GM12878 (cell line): ENCODE measurements around the gene TRIM63. TPM values are rescaled to one million over a fixed set of nuclear protein-coding genes. Genes with fewer than 3 reads are reported as not detected.

Source experiments
- ATAC-seq: fragments of 200-7000 bp; cut with Tn5 transposase; 3 replicates; pipeline ENCODE4 v1.9.1; 2020; ENCODE audit warnings: mild to moderate bottlenecking, moderate library complexity
- BruUV-seq: library from RNA; stranded (reverse); fragments of 400-500 nt; replicated peaks from 2 replicates; lab custom pipeline; 2021; lab: Mats Ljungman, UMichigan
- CTCF ChIA-PET: fragments of 300-600 bp; sonication (Branson Sonifier 250); formaldehyde crosslinking; extraction: SDS; loops from one replicate; lab custom pipeline; 2021; ENCODE audit warnings: inconsistent platforms; lab: Yijun Ruan, JAX
- POLR2A ChIA-PET: fragments of 350-600 bp; formaldehyde crosslinking; extraction: SDS; loops from one replicate; lab custom pipeline; 2021; ENCODE audit warnings: inconsistent platforms; lab: Charles Lee
- RAD21 ChIA-PET: fragments of 300-600 bp; sonication (Branson Sonifier 250); formaldehyde crosslinking; loops from one replicate; lab custom pipeline; 2023; ENCODE audit warnings: antibody characterized with exemption; ENCODE audit not compliant: unreplicated experiment; lab: Charles Lee
- SMC1A ChIA-PET: fragments of 300-600 bp; sonication (Branson Sonifier 250); formaldehyde crosslinking; loops from one replicate; lab custom pipeline; 2023; ENCODE audit not compliant: unreplicated experiment, uncharacterized antibody; lab: Charles Lee
- DNase-seq: peaks from one replicate; pipeline ENCODE4 v3.0.0-alpha.2; 2011; ENCODE audit warnings: low read depth, low spot score
- FAIRE-seq: peaks from 3 replicates; lab custom pipeline; 2011; peaks lifted over from hg19 to GRCh38; lab: Jason Lieb, UNC
- H2AFZ ChIP-seq: 2 replicates; pipeline ENCODE4 v1.6.0; 2011; ENCODE audit warnings: low read depth, low read length, control low read depth; ENCODE audit not compliant: control insufficient read depth
- H3K27ac ChIP-seq: 2 replicates; pipeline ENCODE4 v1.5.1; 2011; ENCODE audit warnings: control low read depth; ENCODE audit not compliant: control insufficient read depth, insufficient read depth
- H3K27me3 ChIP-seq, 2 experiments: replicated peaks in 1 of 2; 2 replicates each; pipeline versions ENCODE4 v1.6.0 to v1.6.1; 2011; ENCODE audit warnings: low read length in 1 of 2; ENCODE audit not compliant: control insufficient read depth in 2 of 2, insufficient read depth in 2 of 2
- H3K36me3 ChIP-seq, 2 experiments: 2 replicates each; pipeline ENCODE4 v1.5.1; 2011; ENCODE audit warnings: low read length in 1 of 2; ENCODE audit not compliant: control insufficient read depth in 2 of 2, insufficient read depth in 2 of 2
- H3K4me1 ChIP-seq: 2 replicates; pipeline ENCODE4 v1.6.1; 2011; ENCODE audit warnings: mild to moderate bottlenecking, low read length, moderate library complexity, mixed read lengths; ENCODE audit not compliant: control insufficient read depth, insufficient read depth
- H3K4me2 ChIP-seq: 2 replicates; pipeline ENCODE4 v1.6.0; 2011; ENCODE audit warnings: control low read depth; ENCODE audit not compliant: control insufficient read depth, insufficient read depth
- H3K4me3 ChIP-seq: fragments of 200-600 bp; sonication (generic); 2 replicates; pipeline ENCODE4 v1.5.1; 2016
- H3K79me2 ChIP-seq: 2 replicates; pipeline ENCODE4 v1.6.0; 2011; ENCODE audit warnings: low read length; ENCODE audit not compliant: control insufficient read depth, insufficient read depth
- H3K9ac ChIP-seq: 2 replicates; pipeline ENCODE4 v1.8.0; 2011; ENCODE audit warnings: low read length, control low read depth, mixed read lengths; ENCODE audit not compliant: control insufficient read depth, insufficient read depth
- H3K9me3 ChIP-seq: replicated peaks from 3 replicates; pipeline ENCODE4 v1.5.1; 2011; ENCODE audit warnings: mild to moderate bottlenecking, low read length; ENCODE audit not compliant: control insufficient read depth, insufficient read depth
- H4K20me1 ChIP-seq: 2 replicates; pipeline ENCODE4 v1.6.0; 2011; ENCODE audit not compliant: control insufficient read depth, insufficient read depth
- BMI1 ChIP-seq: fragments of 450-650 bp; IDR thresholded peaks from 2 replicates; pipeline ENCODE4 v1.6.1; 2016; ENCODE audit warnings: mild to moderate bottlenecking, moderate library complexity, borderline replicate concordance
- CBX5 ChIP-seq: sonication (generic); IDR thresholded peaks from 2 replicates; pipeline ENCODE4 v1.6.1; 2016; ENCODE audit warnings: low read depth, moderate library complexity, mild to moderate bottlenecking, inconsistent platforms
- E2F8 ChIP-seq: fragments of 450-650 bp; IDR thresholded peaks from 2 replicates; pipeline ENCODE4 v1.6.1; 2018; ENCODE audit warnings: mild to moderate bottlenecking, low read depth, moderate library complexity; ENCODE audit not compliant: partially characterized antibody
- EGR1 ChIP-seq, 2 experiments: IDR thresholded peaks; 1 replicate in 1 of 2; 2 replicates in 1 of 2; pipeline ENCODE4 v1.6.1; 2011 to 2012; ENCODE audit warnings: low read depth in 2 of 2, low read length in 2 of 2, borderline replicate concordance in 1 of 2, mild to moderate bottlenecking in 1 of 2, moderate library complexity in 1 of 2
- EP300 ChIP-seq, 2 experiments: fragments of 150-350 bp in 1 of 2; IDR thresholded peaks; 2 replicates each; pipeline ENCODE4 v1.6.1; 2011 to 2012; ENCODE audit warnings: low read depth in 2 of 2, low read length in 2 of 2, borderline replicate concordance in 1 of 2, improper control_type of control experiment in 1 of 2, inconsistent platforms in 1 of 2; ENCODE audit not compliant: control insufficient read depth in 1 of 2
- ETV6 ChIP-seq, 2 experiments: fragments of 450-650 bp in 1 of 2; IDR thresholded peaks in 1 of 2; conservative IDR thresholded peaks in 1 of 2; 2 replicates each; pipeline ENCODE4 v1.6.1; 2014; ENCODE audit warnings: antibody characterized with exemption in 1 of 2, borderline replicate concordance in 1 of 2, low read depth in 1 of 2, mild to moderate bottlenecking in 1 of 2, moderate library complexity in 1 of 2
- MEF2A ChIP-seq: IDR thresholded peaks from 2 replicates; pipeline ENCODE4 v1.6.1; 2011; ENCODE audit warnings: low read depth, mild to moderate bottlenecking, low read length, moderate library complexity; ENCODE audit not compliant: insufficient read depth
- NR2F1 ChIP-seq: fragments of 450-650 bp; conservative IDR thresholded peaks from 2 replicates; pipeline ENCODE4 v1.6.1; 2017; ENCODE audit warnings: mild to moderate bottlenecking
- POLR2A ChIP-seq: IDR thresholded peaks from 2 replicates; pipeline ENCODE4 v1.6.1; 2011; ENCODE audit warnings: low read depth, mild to moderate bottlenecking, low read length
- POLR2AphosphoS5 ChIP-seq: IDR thresholded peaks from 2 replicates; pipeline ENCODE4 v1.6.1; 2011; ENCODE audit warnings: mild to moderate bottlenecking, low read length, inconsistent platforms
- POU2F2 ChIP-seq: IDR thresholded peaks from 3 replicates; pipeline ENCODE4 v1.6.1; 2011; ENCODE audit warnings: low read depth, mild to moderate bottlenecking, low read length, borderline replicate concordance
- RAD51 ChIP-seq: fragments of 450-650 bp; IDR thresholded peaks from 2 replicates; pipeline ENCODE4 v1.6.1; 2016; ENCODE audit warnings: moderate library complexity, mild to moderate bottlenecking, inconsistent platforms
- RBBP5 ChIP-seq: fragments of 200-600 bp; sonication (generic); conservative IDR thresholded peaks from 2 replicates; pipeline ENCODE4 v1.6.1; 2016
- RELA ChIP-seq: fragments of 450-650 bp; IDR thresholded peaks from 2 replicates; pipeline ENCODE4 v1.8.0; 2014; ENCODE audit warnings: borderline replicate concordance; ENCODE audit not compliant: partially characterized antibody
- SKIL ChIP-seq: fragments of 450-650 bp; IDR thresholded peaks from 2 replicates; pipeline ENCODE4 v1.6.1; 2017; ENCODE audit warnings: mild to moderate bottlenecking, low read depth, inconsistent platforms; ENCODE audit not compliant: poor library complexity, severe bottlenecking
- ZNF592 ChIP-seq: fragments of 450-650 bp; IDR thresholded peaks from 2 replicates; pipeline ENCODE4 v1.6.1; 2017; ENCODE audit warnings: mild to moderate bottlenecking, moderate library complexity
- WGBS: methylation state at CpG from one replicate; pipeline ENCODE4 v1.1.6; 2016; ENCODE audit warnings: low lambda C conversion rate; ENCODE audit not compliant: insufficient replicate concordance, insufficient coverage; ENCODE audit errors: missing lambda C conversion rate; 5-methylcytosine and 5-hydroxymethylcytosine counted together
- in situ Hi-C: fragments of 300-500 bp; cut with MboI; formaldehyde crosslinking; loops from 9 replicates; pipeline ENCODE4 v1.14.3; 2018; ENCODE audit warnings: mixed read lengths
- intact Hi-C: fragments of 100-400 bp; cut with micrococcal nuclease; formaldehyde crosslinking; loops from one replicate; pipeline ENCODE4 v1.14.2; 2022; ENCODE audit not compliant: unreplicated experiment
- polyA plus RNA-seq, 11 experiments: library from polyadenylated mRNA; depleted of rRNA in 4 of 11; unstranded in 6 of 11; stranded (reverse) in 5 of 11; fragments of >200 nt; fragmentation: Nextera tagmentation in 4 of 11; fragmentation: Illumina TruSeq in 1 of 11; extraction: Ambion mirVana in 4 of 11; extraction: Trizol in 1 of 11; gene quantifications; 1 replicate in 1 of 11; 2 replicates in 10 of 11; pipeline versions ENCODE4 v1.2.1 to v1.2.3, GENCODE V29; 2011 to 2016; ENCODE audit warnings: inconsistent platforms in 2 of 11, missing spikeins in 2 of 11, low read depth in 1 of 11
- total RNA-seq, 4 experiments: library from RNA; depleted of rRNA in 3 of 4; stranded (reverse); fragments of >200 nt in 3 of 4; fragmentation: Illumina TruSeq in 1 of 4; extraction: Trizol in 1 of 4; gene quantifications; 2 replicates each; pipeline versions ENCODE4 v1.2.1 to v1.2.3, GENCODE V29; 2013 to 2021

The TRIM63 gene
- total and polyA plus RNA-seq, 10 of the 15 experiments (the other 5 are each of a cell fraction or from before 2014, with no cell fraction given): not detected

GRCh38 chr1:26025517-26025916, 41.9 kb downstream of the TRIM63 start:
- no peaks in the 10 kb centered on the region; a peak in 3 of 4 replicates for H3K27me3 ChIP-seq
- RAD21 ChIA-PET: no interaction called here
- in situ Hi-C loops: no loop called here
- FAIRE-seq (no peak), DNase-seq (no peak), ATAC-seq (no peak)
- H3K27ac ChIP-seq: no peak overlapping the region
- no peak overlapping the region for H3K9ac ChIP-seq
- H3K4me1 ChIP-seq: no peaks in the 10 kb centered on the region
- intact Hi-C loops: no loop called here
- SMC1A ChIA-PET: no interaction called here
- no peak overlapping the region for H2AFZ ChIP-seq
- H3K79me2 ChIP-seq: no peaks in the 10 kb centered on the region
- H4K20me1 ChIP-seq: no peaks in the 10 kb centered on the region
- no peak overlapping the region for H3K4me3 ChIP-seq
- H3K36me3 ChIP-seq: no peaks in the 10 kb centered on the region
- 25% methylated on average over 5 of the region's 5 CpGs for WGBS
- no TSS peak for BruUV-seq
- CTCF ChIA-PET: no interaction called here
- POLR2A ChIA-PET: interaction anchor here (0.7 kb wide), 1 partner anchor 9 kb away, joined by 3 read pairs; no protein-coding TSS in a partner anchor
- H3K4me2 ChIP-seq: no peak overlapping the region
- no peaks in the 10 kb centered on the region for H3K9me3 ChIP-seq
- TF ChIP-seq MEF2A: no peak
- no peak for TF ChIP-seq POLR2A
- TF ChIP-seq SKIL: no peak
- no peak for TF ChIP-seq POLR2AphosphoS5
- no peak for TF ChIP-seq RBBP5
- TF ChIP-seq RAD51: no peak
- no peak for TF ChIP-seq EGR1 (IDR thresholded peaks at IDR 0.05; ENCODE audit: borderline replicate concordance in 1 of 2, low read depth in 2 of 2, low read length in 2 of 2)
- TF ChIP-seq CBX5: no peak
- TF ChIP-seq E2F8: no peak
- TF ChIP-seq ZNF592: no peak
- TF ChIP-seq NR2F1: no peak
- no peak for TF ChIP-seq POU2F2
- no peak for TF ChIP-seq BMI1
- TF ChIP-seq RELA: no peak
- TF ChIP-seq ETV6 (conservative IDR thresholded peaks at IDR 0.05 in 1 of 2, IDR thresholded peaks at IDR 0.05 in 1 of 2; ENCODE audit: borderline replicate concordance in 1 of 2, low read depth in 1 of 2): no peak
- no peak for TF ChIP-seq EP300 (IDR thresholded peaks at IDR 0.05; ENCODE audit: borderline replicate concordance in 1 of 2, control insufficient read depth in 1 of 2, low read depth in 2 of 2, low read length in 2 of 2)
